Left ventricle myocardium inferior (tissue), 1 donor: ENCODE data around the gene DDRGK1. TPM values are rescaled to one million over a fixed set of nuclear protein-coding genes. Genes with fewer than 3 reads are reported as not detected.

Experiments
- DNase-seq: peaks from one replicate; pipeline ENCODE4 v3.0.0-alpha.2; 2020
- H3K27ac ChIP-seq: fragments of 200-600 bp; replicated peaks from 2 replicates; pipeline ENCODE4 v1.8.0; 2021
- H3K27me3 ChIP-seq: fragments of 200-600 bp; 2 replicates; pipeline ENCODE4 v1.8.0; 2021; ENCODE audit warnings: low read depth
- H3K36me3 ChIP-seq: fragments of 200-600 bp; 2 replicates; pipeline ENCODE4 v1.8.0; 2021
- H3K4me1 ChIP-seq: fragments of 200-600 bp; 2 replicates; pipeline ENCODE4 v1.8.0; 2021
- H3K4me3 ChIP-seq: fragments of 200-600 bp; 2 replicates; pipeline ENCODE4 v1.8.0; 2021; ENCODE audit warnings: mild to moderate bottlenecking, moderate library complexity
- H3K9me3 ChIP-seq: fragments of 200-600 bp; replicated peaks from 2 replicates; pipeline ENCODE4 v1.8.0; 2021
- intact Hi-C: fragments of 100-400 bp; cut with micrococcal nuclease; formaldehyde crosslinking; loops from one replicate; pipeline ENCODE4 v1.11.0; 2022
- total RNA-seq: library from RNA; stranded (reverse); fragmentation: NEBNext Ultra II Directional; extraction: Animal tissue kit (Norgen Biotek cat#: 25700); gene quantifications from one replicate; pipeline ENCODE4 v1.2.1, GENCODE V29; 2021
- TF ChIP-seq, protein P1 (sequence below): fragments of 200-600 bp; IDR thresholded peaks from 2 replicates; pipeline ENCODE4 v1.8.0; 2021; ENCODE audit warnings: antibody characterized with exemption, mild to moderate bottlenecking, borderline replicate concordance
- donor health status: DM: no; HTN: yes; CAD: no; lungs with severe emphysema.

DDRGK1 gene
- total RNA-seq, 1 donor from 2014 or later = 30.0 TPM

- Histone ChIP-seq H3K4me3 (no peak overlapping the region), H3K27me3 (no peaks in the 10 kb centered on the region), H3K27ac (no peak overlapping the region), H3K9me3 (no peaks in the 10 kb centered on the region), H3K36me3 (peaks cover 5% of the 10 kb centered on the region), H3K4me1 (no peaks in the 10 kb centered on the region)
- intact Hi-C loops = no loop called here
- no peak for DNase-seq
- TF ChIP-seq, protein P1, sequence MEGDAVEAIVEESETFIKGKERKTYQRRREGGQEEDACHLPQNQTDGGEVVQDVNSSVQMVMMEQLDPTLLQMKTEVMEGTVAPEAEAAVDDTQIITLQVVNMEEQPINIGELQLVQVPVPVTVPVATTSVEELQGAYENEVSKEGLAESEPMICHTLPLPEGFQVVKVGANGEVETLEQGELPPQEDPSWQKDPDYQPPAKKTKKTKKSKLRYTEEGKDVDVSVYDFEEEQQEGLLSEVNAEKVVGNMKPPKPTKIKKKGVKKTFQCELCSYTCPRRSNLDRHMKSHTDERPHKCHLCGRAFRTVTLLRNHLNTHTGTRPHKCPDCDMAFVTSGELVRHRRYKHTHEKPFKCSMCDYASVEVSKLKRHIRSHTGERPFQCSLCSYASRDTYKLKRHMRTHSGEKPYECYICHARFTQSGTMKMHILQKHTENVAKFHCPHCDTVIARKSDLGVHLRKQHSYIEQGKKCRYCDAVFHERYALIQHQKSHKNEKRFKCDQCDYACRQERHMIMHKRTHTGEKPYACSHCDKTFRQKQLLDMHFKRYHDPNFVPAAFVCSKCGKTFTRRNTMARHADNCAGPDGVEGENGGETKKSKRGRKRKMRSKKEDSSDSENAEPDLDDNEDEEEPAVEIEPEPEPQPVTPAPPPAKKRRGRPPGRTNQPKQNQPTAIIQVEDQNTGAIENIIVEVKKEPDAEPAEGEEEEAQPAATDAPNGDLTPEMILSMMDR = no peak
Measured at GRCh38 chr20:3181270-3181669, 23.2 kb downstream of the DDRGK1 start.

- intact Hi-C loops = no loop called here
- no peak overlapping the region for H3K4me3 ChIP-seq
- no peak for DNase-seq
- no peaks in the 10 kb centered on the region for H3K27me3 ChIP-seq
- H3K36me3 ChIP-seq = peaks cover 5% of the 10 kb centered on the region
- H3K4me1 ChIP-seq = peaks cover 3% of the 10 kb centered on the region
- TF ChIP-seq, protein P1 = no peak
- H3K9me3 ChIP-seq = no peaks in the 10 kb centered on the region
- H3K27ac ChIP-seq = no peak overlapping the region
Measured at GRCh38 chr20:3180319-3180718, 24.2 kb downstream of the DDRGK1 start.

GRCh38 chr20:3177746-3178485 is 26.6 kb downstream of the DDRGK1 start:
- Histone ChIP-seq H3K9me3 (no peaks in the 10 kb centered on the region), H3K4me3 (no peak overlapping the region), H3K36me3 (peaks cover 5% of the 10 kb centered on the region), H3K27ac (no peak overlapping the region), H3K27me3 (no peaks in the 10 kb centered on the region), H3K4me1 (peaks cover 26% of the 10 kb centered on the region)
- intact Hi-C loops = no loop called here
- DNase-seq = no peak
- TF ChIP-seq, protein P1 = no peak

- H3K4me1 ChIP-seq = peaks cover 36% of the 10 kb centered on the region
- H3K4me3 ChIP-seq = peak overlapping the region; percentile 99
- intact Hi-C loops = no loop called here
- peak overlapping the region; percentile 87 for H3K27ac ChIP-seq
- TF ChIP-seq, protein P1 = no peak
- no peaks in the 10 kb centered on the region for H3K36me3 ChIP-seq
- H3K9me3 ChIP-seq = no peaks in the 10 kb centered on the region
- H3K27me3 ChIP-seq = no peaks in the 10 kb centered on the region
- no peak for DNase-seq
Measured at GRCh38 chr20:3175270-3175669, 29.2 kb downstream of the DDRGK1 start.

GRCh38 chr20:3174442-3175261 is 29.8 kb downstream of the DDRGK1 start:
- no peak for DNase-seq
- H3K4me3 ChIP-seq = peak overlapping the region; percentile 99
- intact Hi-C loops = no loop called here
- H3K27ac ChIP-seq = peak overlapping the region; percentile 87
- TF ChIP-seq, protein P1 = no peak
- H3K9me3 ChIP-seq = no peaks in the 10 kb centered on the region
- peaks cover 36% of the 10 kb centered on the region for H3K4me1 ChIP-seq
- no peaks in the 10 kb centered on the region for H3K36me3 ChIP-seq
- H3K27me3 ChIP-seq = no peaks in the 10 kb centered on the region
